Activated gamma-delta T cell (primary cell): Measurements from ENCODE around the gene PADI2.

ENCODE experiments used
- DNase-seq: peaks from one replicate; lab custom pipeline; 2025; lab: John Stamatoyannopoulos, UW
- total RNA-seq, 2 donors: gene quantifications; one replicate each; lab custom pipeline; 2026; lab: John Stamatoyannopoulos, UW

PADI2 gene
- 0.87 to 2.0 reads per million in 2 donors for total RNA-seq

DNA sequence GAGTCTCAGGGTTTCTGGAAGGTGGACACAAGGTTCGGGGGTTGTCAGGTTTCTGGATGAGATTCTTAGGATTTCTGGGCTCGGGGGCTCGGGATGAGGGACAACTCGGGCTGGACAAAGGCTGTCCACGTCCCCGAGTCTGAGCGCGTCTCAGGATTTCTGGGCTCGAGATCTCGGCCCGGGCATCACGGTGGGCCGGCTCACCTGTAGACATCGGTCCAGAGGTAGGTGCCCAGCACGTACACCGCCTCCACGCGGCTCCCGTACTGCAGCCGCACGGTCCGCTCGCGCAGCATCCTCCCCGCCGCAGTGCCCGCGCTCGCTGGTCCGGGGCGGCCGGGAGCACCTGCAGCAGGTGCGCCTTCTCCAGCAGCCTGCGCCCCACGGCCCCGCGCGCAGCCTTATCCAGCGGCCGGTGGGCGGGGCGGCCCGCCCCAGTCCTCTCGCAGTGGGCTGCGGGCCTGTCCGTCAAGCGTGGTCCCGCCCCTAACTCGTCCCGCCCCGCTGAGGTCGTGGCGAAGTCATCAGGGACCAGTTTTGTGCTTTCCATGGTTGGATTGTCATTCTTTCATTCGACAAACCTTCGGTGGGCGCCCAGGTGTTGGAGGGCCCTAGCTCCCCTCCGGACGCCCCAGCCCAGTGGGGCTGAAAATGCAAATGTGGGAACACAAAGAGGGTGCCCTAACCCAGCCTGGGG, at the start of gene PADI2:
PADI2 (minus strand) TSS at position 376 of the 697 bp plus-strand sequence; CDS start at position 296, 80 bp downstream.
- no peak for DNase-seq

DNA sequence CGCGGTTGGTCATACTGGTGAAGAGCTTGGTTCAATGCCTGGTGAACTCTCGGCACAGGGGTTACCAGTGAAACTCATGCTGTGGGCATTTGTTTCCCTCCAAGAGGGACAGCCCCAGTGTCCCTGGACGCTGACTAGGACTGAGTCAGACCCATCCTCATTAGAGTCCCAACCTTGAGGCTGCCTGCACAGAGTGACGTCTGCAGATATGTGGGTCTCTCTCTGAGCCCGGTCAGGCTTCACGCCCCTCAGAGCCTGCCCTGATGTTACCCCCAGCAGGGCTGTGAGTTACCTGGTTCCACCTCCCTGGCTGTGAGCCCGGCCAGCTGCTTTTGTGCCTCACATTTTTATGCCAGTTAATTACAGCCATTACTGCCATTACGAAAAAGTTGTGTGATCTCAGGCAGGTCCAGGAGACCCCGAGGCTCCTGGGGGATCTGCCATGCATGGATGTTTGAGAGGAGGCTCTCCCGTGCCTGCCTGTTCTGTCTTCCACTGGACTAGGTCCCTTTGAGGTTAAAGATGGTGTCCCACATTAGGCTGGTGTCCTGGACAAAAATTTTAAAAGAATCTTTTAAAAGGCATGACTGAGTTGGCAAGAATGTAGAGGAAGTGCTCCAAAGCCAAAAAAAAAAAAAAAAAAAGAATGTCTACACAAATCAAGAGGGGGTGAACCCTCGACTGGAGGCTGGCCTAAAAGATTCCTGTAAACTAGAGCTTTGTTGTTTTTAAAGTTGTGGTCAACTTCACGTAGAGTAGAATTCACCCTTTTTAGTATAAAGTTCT, 49.0 kb upstream of the PADI2 start:
- DNase-seq = no peak

DNA sequence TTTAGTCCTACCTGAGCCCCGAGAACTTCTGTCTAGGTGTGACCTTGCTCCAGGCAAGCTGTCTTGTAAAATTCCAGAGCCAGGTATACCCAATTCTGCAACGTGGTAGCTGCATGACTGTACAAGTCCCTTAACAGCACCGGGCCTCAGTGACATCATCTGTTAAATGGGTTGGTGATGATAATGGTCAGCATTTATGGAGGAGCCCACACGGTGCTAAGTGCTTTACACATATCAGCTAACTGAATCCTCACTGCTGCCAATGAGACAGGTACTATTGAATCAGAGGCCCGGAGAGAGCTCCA, 48.5 kb upstream of the PADI2 start:
- DNase-seq = no peak

DNA sequence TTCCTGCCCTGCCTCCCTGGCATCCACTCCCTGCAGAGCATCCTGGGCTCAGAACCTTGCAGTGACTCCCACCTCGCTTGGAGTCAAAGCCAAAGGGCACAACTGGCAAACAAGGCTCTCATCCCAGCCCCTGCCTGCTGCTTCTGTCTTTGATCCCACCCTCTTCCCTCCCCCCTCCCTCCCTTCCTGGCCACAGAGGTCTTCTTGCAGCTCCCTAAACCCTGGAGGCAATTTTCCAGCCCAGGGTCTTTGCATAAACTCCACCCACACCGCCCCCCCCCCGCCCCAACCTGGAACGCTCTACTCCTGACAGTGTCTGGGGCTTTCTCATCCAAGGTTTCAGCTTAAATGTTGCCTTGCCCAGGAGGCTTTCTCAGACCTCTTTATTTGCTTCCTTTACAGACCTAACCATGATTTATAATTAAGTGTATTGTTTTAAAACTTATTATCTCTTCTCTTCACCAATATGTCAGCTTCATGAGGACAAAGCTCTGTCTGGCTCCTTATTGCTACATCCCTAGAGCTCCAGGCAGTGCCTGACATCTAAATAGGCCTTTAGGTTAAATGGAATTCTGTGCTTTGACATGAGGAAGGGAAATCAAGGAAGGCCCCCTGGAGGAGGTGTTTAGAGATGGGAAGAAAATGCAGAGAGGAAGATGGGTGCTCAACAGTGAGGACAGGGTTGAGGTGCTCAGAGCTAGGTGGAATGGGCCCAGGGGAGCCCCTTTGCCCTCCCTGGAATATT, 48.0 kb upstream of the PADI2 start:
- DNase-seq = no peak

DNA sequence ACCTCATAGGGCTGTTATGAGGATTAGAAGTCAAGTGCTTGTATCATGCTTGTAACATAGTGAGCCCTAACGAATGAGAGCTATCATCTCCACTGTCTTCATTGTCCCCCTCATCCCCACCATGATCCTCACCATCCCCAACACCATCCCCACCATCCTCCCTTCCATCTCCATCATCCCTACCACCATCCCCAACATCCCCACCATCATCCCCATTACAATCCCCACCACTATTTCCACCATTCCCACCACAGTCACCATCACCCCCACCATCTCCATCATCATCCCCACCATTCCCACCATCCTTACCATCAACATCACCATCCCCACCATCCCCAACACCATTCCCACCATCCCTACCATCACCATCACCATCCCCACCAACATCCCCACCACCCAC, 46.6 kb upstream of the PADI2 start:
- DNase-seq = no peak

DNA sequence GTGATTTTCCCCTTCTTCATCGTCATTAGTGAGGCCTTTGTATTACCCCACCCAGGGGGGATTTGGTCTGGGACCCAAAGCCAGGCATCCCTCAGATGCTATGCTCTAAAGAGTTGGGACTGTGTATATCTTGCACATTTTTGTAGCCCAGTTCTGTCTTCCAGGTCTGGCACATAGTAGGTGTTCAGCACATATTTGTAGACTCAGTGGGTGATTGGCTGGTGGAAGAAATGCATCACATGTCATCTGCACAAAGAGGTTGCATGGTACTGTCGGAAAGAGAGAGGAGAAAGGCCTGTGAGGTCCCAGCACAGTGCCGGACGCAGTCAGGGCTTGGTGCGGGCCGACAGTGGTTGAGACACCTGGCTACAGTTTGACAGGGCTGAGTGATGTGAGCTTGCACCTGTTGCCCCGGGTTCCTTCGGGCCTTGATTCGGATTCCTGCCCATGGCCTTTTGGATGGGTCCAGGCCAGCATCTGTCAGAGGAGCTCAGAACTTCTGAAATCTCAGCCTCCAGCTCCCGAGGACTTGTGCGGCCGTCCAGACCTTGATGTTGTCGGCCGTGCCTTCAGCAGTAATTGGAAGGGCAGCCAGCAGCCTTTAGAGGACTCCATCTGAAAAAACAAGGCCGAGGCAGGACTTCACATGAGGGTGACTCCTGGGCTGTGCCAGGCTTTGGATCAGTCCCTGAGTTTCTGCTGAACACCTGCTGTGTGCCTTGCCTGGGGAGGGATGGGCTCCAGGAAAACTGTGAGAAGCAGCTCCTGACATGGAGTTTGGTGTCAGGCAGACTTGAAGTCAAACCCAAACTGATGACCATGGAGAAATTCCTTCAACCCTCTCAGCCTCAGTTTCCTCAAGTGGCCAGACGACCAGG, 44.8 kb upstream of the PADI2 start:
- no peak for DNase-seq

DNA sequence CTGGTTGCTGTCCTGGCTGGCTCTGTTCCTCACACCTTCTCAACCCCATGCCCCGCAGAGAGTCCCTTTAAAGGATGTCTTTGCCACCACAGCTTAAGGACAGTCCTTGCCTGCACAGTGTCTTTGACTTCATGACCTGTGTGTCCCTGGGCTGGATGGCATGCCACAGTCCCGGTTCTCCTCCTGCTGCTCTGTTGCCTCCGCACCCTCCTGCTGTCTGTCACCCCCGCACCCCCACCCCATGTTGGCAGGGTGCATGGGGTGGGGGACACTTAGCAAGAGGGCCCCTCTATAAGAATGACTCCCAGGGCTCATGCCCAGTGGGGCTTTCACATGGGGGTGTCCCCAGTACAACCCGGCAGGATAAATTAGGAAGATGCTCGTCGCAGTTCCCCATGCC, 44.1 kb upstream of the PADI2 start:
- no peak for DNase-seq

DNA sequence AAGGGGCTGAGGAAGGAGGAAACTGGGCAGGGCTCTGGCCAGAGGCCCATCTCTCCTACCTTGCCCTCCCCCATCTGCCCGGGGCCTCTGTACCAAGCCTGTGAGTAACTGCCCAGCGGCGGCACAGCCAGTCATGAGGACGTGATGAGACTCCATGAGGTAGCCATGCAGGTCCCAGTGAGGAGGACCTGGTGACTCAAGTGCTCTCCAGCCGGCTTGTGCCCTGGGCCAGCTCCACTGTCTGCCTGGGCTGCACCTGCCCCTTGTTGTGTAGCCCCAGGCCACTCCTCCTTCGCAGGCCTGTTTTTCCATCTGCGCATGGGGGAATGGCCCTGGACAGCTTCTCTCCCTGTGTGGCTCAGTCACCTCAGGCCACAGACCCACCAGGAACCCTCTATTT, 43.7 kb upstream of the PADI2 start:
- no peak for DNase-seq

DNA sequence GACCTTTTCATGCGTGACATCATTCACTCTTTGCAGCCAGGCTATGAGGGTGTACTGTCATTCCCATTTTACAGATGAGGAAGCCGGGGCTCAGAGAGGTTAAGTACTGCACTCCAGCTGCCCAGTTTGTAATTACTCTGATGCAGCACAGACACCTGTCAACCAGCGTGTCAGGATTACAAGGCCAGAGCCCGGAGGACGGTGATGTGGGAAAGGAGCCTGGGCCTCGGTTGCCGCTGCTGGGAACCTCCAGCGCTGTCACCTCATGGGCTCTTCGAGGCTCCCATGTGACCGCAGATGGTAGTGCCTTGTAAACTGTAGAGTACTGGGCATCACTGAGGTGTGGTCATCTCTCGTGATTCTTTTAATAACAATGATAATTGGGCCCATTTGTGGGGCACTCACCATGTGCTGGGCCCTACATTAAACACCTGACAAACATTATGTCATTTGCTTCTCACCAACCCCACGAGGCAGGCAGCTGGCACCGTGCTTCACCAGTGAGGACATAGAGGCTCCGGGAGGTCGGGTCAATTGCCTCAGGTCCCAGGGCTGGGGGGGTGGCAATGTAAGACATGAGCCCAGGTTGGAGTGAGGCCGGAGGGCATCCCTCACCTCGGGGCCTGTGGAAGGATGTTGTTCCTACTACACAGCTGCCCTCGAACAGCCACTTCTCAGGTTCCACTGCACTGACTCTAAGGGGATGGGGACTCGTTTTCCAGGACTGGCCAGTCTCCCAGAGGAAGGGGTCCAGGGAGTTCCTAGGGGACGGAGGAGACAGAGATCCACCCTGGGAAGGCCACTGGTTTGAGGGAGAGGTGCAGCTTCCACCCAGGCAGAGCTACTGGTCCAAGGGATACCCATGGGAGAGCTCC, 42.9 kb upstream of the PADI2 start:
- no peak for DNase-seq

DNA sequence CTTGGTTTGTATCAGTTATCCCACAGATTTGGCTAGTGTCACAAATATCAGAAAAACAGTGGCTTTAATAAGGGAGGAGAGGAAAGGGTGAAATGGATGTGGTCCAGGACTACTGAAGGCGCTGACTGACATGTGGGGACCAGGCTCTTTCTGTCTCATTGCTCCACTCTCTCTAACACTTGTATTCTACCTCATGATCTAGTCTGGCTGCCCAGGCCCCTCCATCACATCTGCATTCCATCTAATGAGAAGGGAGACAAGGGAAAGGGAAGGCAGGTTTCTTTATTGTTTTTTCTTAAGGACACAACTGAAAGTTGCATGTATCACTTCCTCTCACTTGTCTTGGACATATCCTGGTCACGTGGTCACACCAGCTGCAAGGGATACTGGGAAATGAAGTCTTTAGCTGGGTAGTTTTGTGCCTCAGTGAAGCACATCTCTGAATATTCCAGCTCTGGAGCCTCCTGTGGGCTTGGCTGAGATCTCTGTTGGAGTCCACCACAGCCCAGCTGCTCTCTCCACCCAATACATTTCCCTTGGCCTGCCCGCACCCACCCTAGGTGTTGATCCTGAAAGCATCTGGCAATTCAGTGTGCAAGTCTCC, 42.0 kb upstream of the PADI2 start:
- DNase-seq = no peak

DNA sequence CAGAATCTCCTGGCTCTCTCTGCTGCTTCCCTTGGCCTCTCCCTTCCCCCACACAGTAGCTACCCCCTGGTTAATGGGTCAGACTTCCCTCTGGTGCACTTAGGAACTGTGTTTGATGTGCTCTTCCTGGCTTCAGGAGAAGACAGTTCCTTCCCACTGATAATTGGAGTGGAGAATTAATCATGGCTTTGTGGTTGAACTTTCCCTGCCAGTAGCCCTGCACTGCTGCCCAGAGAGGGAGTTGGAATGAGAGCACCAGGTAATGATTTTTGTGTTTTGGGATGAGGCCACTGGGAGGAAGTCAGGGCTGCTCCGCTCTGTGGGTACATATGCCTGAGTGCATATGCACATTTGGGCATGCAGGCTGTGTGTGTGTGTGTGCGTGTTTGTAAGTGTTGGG, 39.7 kb upstream of the PADI2 start:
- DNase-seq = no peak

DNA sequence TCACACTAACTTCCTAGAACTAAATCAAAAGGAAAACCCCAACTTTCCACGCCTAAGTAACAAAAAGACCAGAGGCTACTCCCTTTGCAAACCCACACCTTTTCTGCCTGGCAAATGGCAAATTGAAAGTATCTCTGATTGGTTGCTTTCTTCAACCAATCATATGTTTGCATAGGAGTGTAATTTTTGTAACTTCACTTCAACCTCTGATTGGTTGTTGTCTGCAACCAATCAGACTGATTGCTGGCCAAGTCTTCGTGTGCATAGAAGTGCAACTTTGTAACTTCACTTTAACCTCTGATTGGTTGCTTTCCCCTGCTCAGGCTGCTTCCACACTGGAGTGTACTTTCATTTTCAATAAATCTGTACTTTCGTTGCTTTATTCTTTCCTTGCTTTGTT, 36.9 kb upstream of the PADI2 start:
- DNase-seq = no peak

DNA sequence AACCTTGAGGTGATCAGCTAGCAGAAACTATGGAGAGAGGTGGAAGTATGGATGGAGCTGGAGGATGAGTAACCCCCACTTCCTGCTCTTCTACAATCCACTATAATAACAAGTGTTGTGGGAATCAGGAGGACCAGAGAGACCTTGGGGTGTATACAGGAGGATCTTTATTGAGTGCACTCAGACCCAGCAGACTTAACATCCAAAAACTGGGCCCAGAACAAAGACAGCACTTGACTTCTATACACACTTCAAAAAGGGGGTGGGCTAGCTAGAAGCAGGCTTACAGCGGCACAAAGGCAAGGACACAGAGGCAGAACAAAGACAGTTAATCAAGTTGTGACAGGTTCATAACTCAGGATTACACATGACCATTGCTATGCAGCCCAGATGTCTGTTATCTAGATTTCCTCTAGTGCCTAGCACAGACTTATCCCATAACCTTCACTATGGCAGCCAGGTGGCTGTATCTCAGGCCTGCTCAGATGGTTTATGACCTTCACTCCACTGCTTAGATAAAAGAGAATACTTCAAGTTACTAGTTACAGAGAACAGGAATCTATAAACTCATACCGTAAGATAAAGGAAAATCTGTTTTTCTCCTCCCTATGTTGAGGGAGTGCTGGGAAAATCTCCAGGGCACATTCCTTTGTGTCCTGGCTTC, 36.1 kb upstream of the PADI2 start:
- DNase-seq = no peak

DNA sequence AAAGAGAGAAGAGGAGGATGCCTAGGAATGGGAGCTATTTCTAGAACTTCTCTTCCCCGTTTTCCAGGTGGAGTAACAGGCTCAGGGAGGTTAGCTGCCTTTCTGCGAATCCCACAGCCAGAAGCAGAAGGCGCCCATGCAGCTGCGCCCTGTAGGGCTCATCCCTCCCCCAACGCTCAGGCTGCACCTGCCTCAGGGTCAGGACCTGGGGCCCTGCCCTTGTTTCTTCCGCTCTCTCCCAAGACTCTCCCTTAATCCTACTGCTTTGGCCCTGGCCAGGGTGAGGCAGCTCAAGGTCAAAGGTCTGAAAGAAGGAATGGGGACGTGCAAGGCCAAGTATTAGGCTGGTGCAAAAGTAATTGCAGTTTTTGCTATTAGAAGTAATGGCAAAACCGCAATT, 30.5 kb upstream of the PADI2 start:
- no peak for DNase-seq

DNA sequence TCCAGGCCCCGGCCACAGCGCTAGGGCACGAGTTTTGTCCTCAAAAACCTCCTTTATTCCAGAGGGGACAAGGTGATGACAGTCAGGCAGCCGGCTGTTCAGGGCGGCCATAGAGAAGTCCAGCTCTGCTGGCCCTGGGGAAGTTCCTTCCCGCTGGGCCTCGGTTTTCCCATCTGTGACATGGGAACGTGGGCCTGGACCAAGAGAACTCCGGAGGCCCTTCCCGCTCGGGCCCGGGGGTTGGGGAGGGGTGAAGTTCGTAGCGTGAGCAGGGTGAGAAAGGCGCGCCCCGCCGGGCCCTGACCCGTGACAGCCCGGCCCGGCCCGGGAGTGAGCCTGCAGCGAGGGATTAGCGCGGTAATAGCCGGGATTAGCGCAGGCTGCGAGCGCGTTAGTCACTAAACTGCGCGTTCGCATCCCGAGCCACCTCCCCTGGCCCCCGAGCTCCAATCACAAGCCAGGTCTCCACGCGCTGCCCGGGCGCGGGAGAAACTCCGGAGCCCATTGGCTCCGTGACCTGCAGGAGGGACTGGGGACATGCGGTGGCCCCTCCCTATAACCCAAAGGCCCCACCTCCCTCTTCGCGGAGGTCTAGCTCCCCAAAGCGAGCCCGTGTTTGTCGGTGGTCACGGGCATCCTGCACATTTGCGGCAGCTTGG, 29.8 kb upstream of the PADI2 start:
- no peak for DNase-seq

DNA sequence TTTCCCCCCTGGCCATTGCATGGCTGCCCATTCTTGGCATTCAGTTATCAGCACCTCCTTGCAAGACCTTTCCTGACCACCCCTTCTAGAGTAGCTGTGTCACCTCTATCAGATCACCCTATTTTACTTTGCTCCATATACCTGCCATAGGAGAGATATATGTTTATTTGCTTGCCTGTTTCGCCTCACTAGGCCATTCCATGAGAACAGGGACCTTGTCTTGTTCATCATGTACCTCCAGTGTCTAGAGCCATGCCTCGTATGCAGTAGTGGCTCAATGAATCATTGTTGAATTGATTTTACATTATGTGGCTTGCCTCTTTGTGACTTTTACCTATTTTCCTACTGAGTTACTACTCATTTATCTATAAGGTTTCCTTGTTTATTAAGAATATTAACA, 26.4 kb upstream of the PADI2 start:
- no peak for DNase-seq

DNA sequence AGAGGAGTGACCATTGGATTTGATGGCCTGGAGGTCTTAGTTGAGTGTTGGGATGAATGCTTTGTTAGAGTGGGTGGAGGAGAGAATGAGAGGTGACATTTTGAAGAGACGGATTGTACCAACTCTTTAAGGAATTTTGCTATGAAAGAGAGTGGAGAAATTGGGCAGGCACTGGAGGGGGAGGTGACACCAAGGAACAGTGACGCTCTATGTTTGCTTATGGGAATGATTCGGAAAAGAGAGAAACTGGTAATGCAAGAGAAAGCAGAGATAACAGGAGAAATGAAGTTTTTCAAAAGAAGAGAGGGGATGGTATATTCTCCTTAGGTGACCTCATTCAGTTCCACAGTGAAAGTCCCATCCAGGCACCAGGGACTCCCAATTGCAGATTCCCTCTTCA, 24.5 kb upstream of the PADI2 start:
- DNase-seq = no peak

DNA sequence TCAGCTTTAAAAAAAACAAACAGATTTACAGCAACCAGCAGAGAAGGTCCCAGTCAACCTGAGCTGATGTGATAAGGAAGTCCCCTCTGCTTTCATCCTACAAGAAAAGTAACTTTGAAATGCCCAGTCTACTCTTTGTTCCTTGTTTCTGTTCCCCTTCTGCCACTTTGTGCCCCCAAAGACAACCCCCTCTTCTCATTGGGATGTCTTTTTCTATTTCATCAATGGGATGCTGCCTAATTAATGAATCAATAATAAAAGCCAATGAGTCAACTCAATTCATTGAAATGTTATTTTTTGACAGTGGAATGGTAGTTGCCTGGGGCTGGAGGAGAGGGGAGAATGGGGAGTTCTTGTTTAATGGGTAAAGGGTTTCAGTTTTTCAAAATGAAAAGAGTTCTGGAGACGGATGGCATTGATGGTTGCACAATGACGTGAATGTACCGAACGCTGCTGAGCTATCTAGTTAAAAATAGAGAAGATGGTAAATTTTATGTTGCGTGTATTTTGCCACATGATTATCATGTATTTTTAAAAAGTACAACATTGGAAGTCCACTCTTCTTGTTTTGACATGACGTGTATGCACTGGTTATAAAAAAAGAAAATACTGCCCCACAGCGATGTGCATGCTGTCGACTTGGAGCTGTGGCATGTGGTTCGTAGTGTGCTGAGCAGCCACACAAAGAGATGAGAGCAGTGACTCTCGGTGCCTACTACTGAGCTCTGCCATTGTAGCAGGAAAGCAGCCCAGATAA, 22.4 kb upstream of the PADI2 start:
- no peak for DNase-seq

DNA sequence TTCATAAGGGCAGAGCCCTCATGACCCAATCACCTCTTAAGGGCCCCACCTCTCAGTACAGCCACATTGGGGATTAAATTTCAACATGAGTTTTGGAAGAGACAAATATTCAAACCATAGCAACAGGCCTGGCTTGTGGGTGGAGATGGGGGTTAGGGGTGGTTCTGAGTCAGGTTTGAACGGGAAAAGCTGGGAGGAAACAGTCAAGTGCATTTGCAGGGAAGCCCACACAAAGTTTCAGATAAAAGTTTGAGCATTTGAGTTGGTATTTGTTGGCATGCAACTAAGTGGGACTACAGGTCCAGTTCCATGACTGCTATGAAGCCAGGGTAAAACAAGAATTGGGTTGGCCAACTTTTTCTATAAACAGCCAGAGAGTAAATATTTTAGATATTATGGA, 21.0 kb upstream of the PADI2 start:
- DNase-seq = no peak
